GM23338 (cell line): ENCODE results near the gene GUCY1A2.

ENCODE experiments used
- CREB1 ChIP-seq: fragments of 250-450 bp; sonication (Bioruptor Pico); IDR thresholded peaks from 2 replicates; pipeline ENCODE4 v1.5.0; 2020; ENCODE audit warnings: low read depth, mild to moderate bottlenecking, moderate library complexity
- EZH2 ChIP-seq: fragments of 200-600 bp; sonication (generic); IDR thresholded peaks from one replicate; pipeline ENCODE4 v1.8.0; 2017; ENCODE audit warnings: antibody characterized with exemption, mild to moderate bottlenecking, low read depth; ENCODE audit not compliant: unreplicated experiment
- EZH2phosphoT487 ChIP-seq: fragments of 200-600 bp; sonication (generic); IDR thresholded peaks from one replicate; pipeline ENCODE4 v1.8.1; 2018; ENCODE audit warnings: antibody characterized with exemption; ENCODE audit not compliant: unreplicated experiment
- POLR2AphosphoS5 ChIP-seq: IDR thresholded peaks from 2 replicates; pipeline ENCODE4 v1.6.1; 2016; ENCODE audit warnings: antibody characterized with exemption, low read depth
- ZNF331 ChIP-seq: fragments of 250-450 bp; sonication (Bioruptor Pico); IDR thresholded peaks from 2 replicates; pipeline ENCODE4 v1.5.0; 2020; ENCODE audit warnings: low read depth, mild to moderate bottlenecking, moderate library complexity
- TF ChIP-seq, protein P1 (sequence below), 2 experiments: fragments of 200-600 bp in 1 of 2; sonication (generic) in 1 of 2; conservative IDR thresholded peaks; 2 replicates each; pipeline versions ENCODE4 v1.5.1 to v1.6.1; 2016 to 2017; ENCODE audit warnings: antibody characterized with exemption in 2 of 2, low read depth in 2 of 2, mild to moderate bottlenecking in 2 of 2, moderate library complexity in 1 of 2

DNA sequence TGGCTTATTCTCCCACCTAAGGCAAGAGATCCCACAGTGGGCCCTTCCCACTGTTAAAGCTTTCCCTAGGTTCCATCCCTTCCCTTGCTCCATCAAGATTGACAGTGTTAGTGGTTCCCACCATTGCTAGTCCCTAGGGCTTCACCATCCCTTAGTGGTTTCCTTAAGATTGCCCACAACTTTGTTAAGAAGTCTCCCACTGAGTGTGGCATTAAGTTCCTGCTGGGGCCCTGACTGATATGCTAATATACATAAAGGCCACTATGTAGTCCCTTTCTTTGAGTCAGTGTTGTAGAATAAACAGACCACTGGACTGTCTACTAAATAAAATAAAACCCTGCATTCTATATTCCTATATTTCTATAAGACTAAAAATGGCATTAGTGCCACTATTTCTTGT lies 176.1 kb downstream of the GUCY1A2 start:
- no peak for TF ChIP-seq ZNF331
- TF ChIP-seq, protein P1, sequence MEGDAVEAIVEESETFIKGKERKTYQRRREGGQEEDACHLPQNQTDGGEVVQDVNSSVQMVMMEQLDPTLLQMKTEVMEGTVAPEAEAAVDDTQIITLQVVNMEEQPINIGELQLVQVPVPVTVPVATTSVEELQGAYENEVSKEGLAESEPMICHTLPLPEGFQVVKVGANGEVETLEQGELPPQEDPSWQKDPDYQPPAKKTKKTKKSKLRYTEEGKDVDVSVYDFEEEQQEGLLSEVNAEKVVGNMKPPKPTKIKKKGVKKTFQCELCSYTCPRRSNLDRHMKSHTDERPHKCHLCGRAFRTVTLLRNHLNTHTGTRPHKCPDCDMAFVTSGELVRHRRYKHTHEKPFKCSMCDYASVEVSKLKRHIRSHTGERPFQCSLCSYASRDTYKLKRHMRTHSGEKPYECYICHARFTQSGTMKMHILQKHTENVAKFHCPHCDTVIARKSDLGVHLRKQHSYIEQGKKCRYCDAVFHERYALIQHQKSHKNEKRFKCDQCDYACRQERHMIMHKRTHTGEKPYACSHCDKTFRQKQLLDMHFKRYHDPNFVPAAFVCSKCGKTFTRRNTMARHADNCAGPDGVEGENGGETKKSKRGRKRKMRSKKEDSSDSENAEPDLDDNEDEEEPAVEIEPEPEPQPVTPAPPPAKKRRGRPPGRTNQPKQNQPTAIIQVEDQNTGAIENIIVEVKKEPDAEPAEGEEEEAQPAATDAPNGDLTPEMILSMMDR (conservative IDR thresholded peaks at IDR 0.05; ENCODE audit: low read depth in 2 of 2): no peak
- TF ChIP-seq EZH2phosphoT487: no peak
- TF ChIP-seq POLR2AphosphoS5: no peak
- no peak for TF ChIP-seq CREB1
- TF ChIP-seq EZH2: no peak
